OCI-M2 (cell line): ENCODE results near the gene MOSPD3.
"Not testable (repeated sequence)": the region's sequence is repeated elsewhere in the genome, so short reads cannot be mapped to it uniquely, and the experiment has no call there.

Source experiments
- DNase-seq: peaks from one replicate; lab custom pipeline; 2025; ENCODE audit not compliant: unreplicated experiment; lab: John Stamatoyannopoulos, UW

Gene MOSPD3

GRCh38 chr7:100623951-100624824, 11.8 kb downstream of the MOSPD3 start:
- DNase-seq, result no peak

- no peak for DNase-seq
Measured at GRCh38 chr7:100626055-100626454, 13.7 kb downstream of the MOSPD3 start.

- DNase-seq, result no peak
Measured at GRCh38 chr7:100626530-100627237, 14.3 kb downstream of the MOSPD3 start.

GRCh38 chr7:100627238-100627549, 14.9 kb downstream of the MOSPD3 start:
- DNase-seq, result no peak

- DNase-seq, result no peak
Measured at GRCh38 chr7:100629117-100629716, 16.9 kb downstream of the MOSPD3 start.

- DNase-seq, result no peak
Measured at GRCh38 chr7:100630066-100630465, 17.7 kb downstream of the MOSPD3 start.

- no peak for DNase-seq
Measured at GRCh38 chr7:100632951-100633717, 20.8 kb downstream of the MOSPD3 start.

- no peak for DNase-seq
Measured at GRCh38 chr7:100639995-100640516, 27.7 kb downstream of the MOSPD3 start.

- DNase-seq, result no peak
Measured at GRCh38 chr7:100640517-100641440, 28.4 kb downstream of the MOSPD3 start.

- peak; percentile 57 for DNase-seq
Measured at GRCh38 chr7:100641463-100641859, 29.1 kb downstream of the MOSPD3 start, which contains the start of gene TFR2. Gene TFR2 (minus strand): TSS chr7:100641552. CDS start chr7:100641509, 43 bp downstream.

- no peak for DNase-seq
Measured at GRCh38 chr7:100641860-100642533, 29.7 kb downstream of the MOSPD3 start.

- no peak for DNase-seq
Measured at GRCh38 chr7:100642534-100642907, 30.2 kb downstream of the MOSPD3 start.

GRCh38 chr7:100649826-100650565, 37.7 kb downstream of the MOSPD3 start:
- DNase-seq, result no peak

- DNase-seq, result no peak
Measured at GRCh38 chr7:100654908-100655831, 42.8 kb downstream of the MOSPD3 start.

- no peak for DNase-seq
Measured at GRCh38 chr7:100655908-100656674, 43.8 kb downstream of the MOSPD3 start, which contains the start of gene ACTL6B. Gene ACTL6B (minus strand): TSS chr7:100656448. CDS start chr7:100656354, 94 bp downstream.

- DNase-seq, result not testable (repeated sequence)
Measured at GRCh38 chr7:100662194-100662776, 49.9 kb downstream of the MOSPD3 start.
